HepG2 (cell line): ENCODE data around the gene ARL2. TPM values are rescaled to one million over a fixed set of nuclear protein-coding genes. Genes with fewer than 3 reads are reported as not detected.

ENCODE experiments used
- ARNT ChIP-seq: fragments of 450-650 bp; IDR thresholded peaks from 2 replicates; pipeline ENCODE4 v1.6.1; 2017
- CREM ChIP-seq, 2 experiments: sonication (generic) in 1 of 2; formaldehyde crosslinking in 1 of 2; IDR thresholded peaks; 2 replicates each; pipeline versions ENCODE4 v1.4.0 to v1.6.1; 2016 to 2020; ENCODE audit warnings: antibody characterized with exemption in 1 of 2, mild to moderate bottlenecking in 1 of 2, missing genetic modification reagents in 1 of 2
- DNMT3B ChIP-seq: conservative IDR thresholded peaks from 2 replicates; pipeline ENCODE4 v1.6.1; 2016; ENCODE audit warnings: missing biosample characterization, control low read depth
- HNF4G ChIP-seq, 2 experiments: sonication (generic) in 1 of 2; formaldehyde crosslinking in 1 of 2; IDR thresholded peaks; 2 replicates each; pipeline versions ENCODE4 v1.4.0 to v1.6.1; 2011 to 2020; ENCODE audit warnings: borderline replicate concordance in 2 of 2, low read depth in 2 of 2, mild to moderate bottlenecking in 2 of 2, low read length in 1 of 2, missing genetic modification reagents in 1 of 2, moderate library complexity in 1 of 2
- JUN ChIP-seq: sonication (generic); formaldehyde crosslinking; IDR thresholded peaks from 2 replicates; pipeline ENCODE4 v1.4.0; 2020; ENCODE audit warnings: mild to moderate bottlenecking, missing genetic modification reagents
- MED8 ChIP-seq: sonication (generic); formaldehyde crosslinking; IDR thresholded peaks from 2 replicates; pipeline ENCODE4 v1.8.1; 2023; ENCODE audit warnings: mild to moderate bottlenecking, missing genetic modification reagents; ENCODE audit not compliant: insufficient replicate concordance
- MIXL1 ChIP-seq: IDR thresholded peaks from 2 replicates; pipeline ENCODE4 v1.6.1; 2016
- STAG1 ChIP-seq: sonication (generic); formaldehyde crosslinking; IDR thresholded peaks from 2 replicates; pipeline ENCODE4 v1.4.0; 2020; ENCODE audit warnings: missing genetic modification reagents
- TAF1 ChIP-seq: sonication (generic); formaldehyde crosslinking; IDR thresholded peaks from 2 replicates; pipeline ENCODE4 v1.4.0; 2020; ENCODE audit warnings: missing genetic modification reagents
- TP53 ChIP-seq: sonication (generic); formaldehyde crosslinking; conservative IDR thresholded peaks from 2 replicates; pipeline ENCODE4 v1.4.0; 2020; ENCODE audit warnings: missing genetic modification reagents
- YEATS2 ChIP-seq: sonication (generic); formaldehyde crosslinking; IDR thresholded peaks from 2 replicates; pipeline ENCODE4 v1.4.0; 2020; ENCODE audit warnings: missing genetic modification reagents, borderline replicate concordance
- ZBTB3 ChIP-seq: sonication (generic); formaldehyde crosslinking; IDR thresholded peaks from 2 replicates; pipeline ENCODE4 v1.4.0; 2020; ENCODE audit warnings: low read depth, mild to moderate bottlenecking, moderate library complexity, missing genetic modification reagents, borderline replicate concordance
- ZNF232 ChIP-seq: sonication (generic); formaldehyde crosslinking; IDR thresholded peaks from 2 replicates; pipeline ENCODE4 v1.4.0; 2020; ENCODE audit warnings: missing genetic modification reagents, borderline replicate concordance
- ZNF263 ChIP-seq: sonication (generic); formaldehyde crosslinking; IDR thresholded peaks from 2 replicates; pipeline ENCODE4 v1.4.0; 2020; ENCODE audit warnings: missing genetic modification reagents
- ZNF331 ChIP-seq: sonication (generic); formaldehyde crosslinking; IDR thresholded peaks from 2 replicates; pipeline ENCODE4 v1.4.0; 2020; ENCODE audit warnings: missing genetic modification reagents
- ZNF556 ChIP-seq: sonication (generic); formaldehyde crosslinking; IDR thresholded peaks from 2 replicates; pipeline ENCODE4 v1.4.0; 2020; ENCODE audit warnings: mild to moderate bottlenecking, missing genetic modification reagents, borderline replicate concordance
- ZNF607 ChIP-seq: sonication (generic); formaldehyde crosslinking; IDR thresholded peaks from 2 replicates; pipeline ENCODE4 v1.5.1; 2020; ENCODE audit warnings: missing genetic modification reagents, mild to moderate bottlenecking, borderline replicate concordance
- ZNF703 ChIP-seq: sonication (generic); formaldehyde crosslinking; IDR thresholded peaks from 2 replicates; pipeline ENCODE4 v1.5.1; 2020; ENCODE audit warnings: missing genetic modification reagents, mild to moderate bottlenecking, moderate library complexity, borderline replicate concordance
- ZNF792 ChIP-seq: IDR thresholded peaks from 2 replicates; pipeline ENCODE4 v1.6.1; 2016
- polyA plus RNA-seq, 8 experiments: library from polyadenylated mRNA; depleted of rRNA in 3 of 8; stranded (reverse) in 7 of 8; unstranded in 1 of 8; fragments of >200 nt; fragmentation: Illumina TruSeq in 4 of 8; extraction: Trizol in 4 of 8; gene quantifications; 2 replicates each; pipeline versions ENCODE4 v1.2.1 to v1.2.3, GENCODE V29; 2011 to 2016; ENCODE audit warnings: low read depth in 4 of 8, missing spikeins in 1 of 8, mixed read lengths in 1 of 8; ENCODE audit not compliant: insufficient read depth in 1 of 8
- total RNA-seq, 5 experiments: library from RNA; depleted of rRNA; stranded (reverse); fragments of >200 nt; fragmentation: Illumina TruSeq; extraction: Trizol; gene quantifications; 2 replicates each; pipeline ENCODE4 v1.2.3, GENCODE V29; 2016; ENCODE audit warnings: low read depth in 1 of 5
- TF ChIP-seq, protein P1 (sequence below): sonication (generic); formaldehyde crosslinking; IDR thresholded peaks from 2 replicates; pipeline ENCODE4 v1.5.1; 2020; ENCODE audit warnings: mild to moderate bottlenecking, missing genetic modification reagents
- TF ChIP-seq, protein P2 (sequence below): IDR thresholded peaks from 2 replicates; pipeline ENCODE4 v1.6.1; 2016; ENCODE audit warnings: low read depth, borderline replicate concordance
- TF ChIP-seq, protein P3 (sequence below): sonication (generic); formaldehyde crosslinking; IDR thresholded peaks from 2 replicates; pipeline ENCODE4 v1.5.1; 2020; ENCODE audit warnings: mild to moderate bottlenecking, missing genetic modification reagents, borderline replicate concordance
- TF ChIP-seq, protein P4 (sequence below): sonication (generic); IDR thresholded peaks from 2 replicates; pipeline ENCODE4 v1.6.1; 2016; ENCODE audit warnings: low read depth, borderline replicate concordance

Gene ARL2
- total and polyA plus RNA-seq, 2 of the 13 experiments (the other 11 are each of a cell fraction or from before 2014, with no cell fraction given): 82.9 to 84.4 TPM

DNA sequence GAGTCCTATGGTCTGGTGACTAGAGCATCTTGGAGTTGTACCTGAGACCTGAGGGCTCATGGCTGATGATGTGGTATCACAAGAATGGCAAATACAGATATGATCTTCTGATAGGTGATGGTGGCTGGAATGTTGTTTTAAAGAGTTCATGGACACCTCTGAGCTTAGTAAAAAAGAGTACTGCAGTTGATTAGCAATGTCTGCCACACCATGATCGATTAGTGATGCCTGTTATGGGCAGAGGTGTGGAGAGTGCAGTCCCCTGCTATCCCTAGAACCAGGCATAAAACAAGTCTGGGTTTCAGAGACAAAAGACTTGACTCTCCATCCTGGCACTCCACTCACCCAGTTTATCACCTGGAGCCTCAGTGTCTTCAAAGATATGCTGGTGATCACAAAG is 15.8 kb upstream of the ARL2 start (continued):
- no peak for TF ChIP-seq ARNT
- TF ChIP-seq HNF4G (IDR thresholded peaks at IDR 0.05; ENCODE audit: borderline replicate concordance, low read depth, low read length): no peak
- TF ChIP-seq HNF4G (CRISPR knock-in tag; IDR thresholded peaks at IDR 0.05; ENCODE audit: borderline replicate concordance, low read depth): no peak
- no peak for TF ChIP-seq ZBTB3
- TF ChIP-seq, protein P1, sequence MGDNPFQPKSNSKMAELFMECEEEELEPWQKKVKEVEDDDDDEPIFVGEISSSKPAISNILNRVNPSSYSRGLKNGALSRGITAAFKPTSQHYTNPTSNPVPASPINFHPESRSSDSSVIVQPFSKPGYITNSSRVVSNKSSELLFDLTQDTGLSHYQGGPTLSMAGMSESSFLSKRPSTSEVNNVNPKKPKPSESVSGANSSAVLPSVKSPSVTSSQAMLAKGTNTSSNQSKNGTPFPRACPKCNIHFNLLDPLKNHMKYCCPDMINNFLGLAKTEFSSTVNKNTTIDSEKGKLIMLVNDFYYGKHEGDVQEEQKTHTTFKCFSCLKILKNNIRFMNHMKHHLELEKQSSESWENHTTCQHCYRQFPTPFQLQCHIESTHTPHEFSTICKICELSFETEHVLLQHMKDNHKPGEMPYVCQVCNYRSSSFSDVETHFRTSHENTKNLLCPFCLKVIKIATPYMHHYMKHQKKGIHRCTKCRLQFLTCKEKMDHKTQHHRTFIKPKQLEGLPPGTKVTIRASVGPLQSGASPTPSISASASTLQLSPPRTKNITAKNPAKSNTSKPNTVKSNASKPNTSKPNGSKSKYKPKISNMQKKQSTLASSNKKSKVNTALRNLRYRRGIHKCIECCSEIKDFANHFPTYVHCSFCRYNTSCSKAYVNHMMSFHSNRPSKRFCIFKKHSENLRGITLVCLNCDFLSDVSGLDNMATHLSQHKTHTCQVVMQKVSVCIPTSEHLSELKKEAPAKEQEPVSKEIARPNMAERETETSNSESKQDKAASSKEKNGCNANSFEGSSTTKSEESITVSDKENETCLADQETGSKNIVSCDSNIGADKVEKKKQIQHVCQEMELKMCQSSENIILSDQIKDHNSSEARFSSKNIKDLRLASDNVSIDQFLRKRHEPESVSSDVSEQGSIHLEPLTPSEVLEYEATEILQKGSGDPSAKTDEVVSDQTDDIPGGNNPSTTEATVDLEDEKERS (CRISPR knock-in tag): no peak
- TF ChIP-seq, protein P2, sequence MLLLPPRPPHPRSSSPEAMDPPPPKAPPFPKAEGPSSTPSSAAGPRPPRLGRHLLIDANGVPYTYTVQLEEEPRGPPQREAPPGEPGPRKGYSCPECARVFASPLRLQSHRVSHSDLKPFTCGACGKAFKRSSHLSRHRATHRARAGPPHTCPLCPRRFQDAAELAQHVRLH (CRISPR knock-in tag): no peak
- TF ChIP-seq MED8: no peak
- no peak for TF ChIP-seq CREM (IDR thresholded peaks at IDR 0.05)
- no peak for TF ChIP-seq CREM (CRISPR knock-in tag; IDR thresholded peaks at IDR 0.05)
- no peak for TF ChIP-seq STAG1
- peak; percentile 79 for TF ChIP-seq MIXL1 (CRISPR knock-in tag)
- TF ChIP-seq, protein P3, sequence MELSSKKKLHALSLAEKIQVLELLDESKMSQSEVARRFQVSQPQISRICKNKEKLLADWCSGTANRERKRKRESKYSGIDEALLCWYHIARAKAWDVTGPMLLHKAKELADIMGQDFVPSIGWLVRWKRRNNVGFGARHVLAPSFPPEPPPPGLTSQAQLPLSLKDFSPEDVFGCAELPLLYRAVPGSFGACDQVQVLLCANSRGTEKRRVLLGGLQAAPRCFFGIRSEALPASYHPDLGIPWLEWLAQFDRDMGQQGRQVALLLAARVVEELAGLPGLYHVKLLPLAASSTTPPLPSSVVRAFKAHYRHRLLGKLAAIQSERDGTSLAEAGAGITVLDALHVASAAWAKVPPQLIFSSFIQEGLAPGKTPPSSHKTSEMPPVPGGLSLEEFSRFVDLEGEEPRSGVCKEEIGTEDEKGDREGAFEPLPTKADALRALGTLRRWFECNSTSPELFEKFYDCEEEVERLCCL (CRISPR knock-in tag): no peak
- TF ChIP-seq ZNF331 (CRISPR knock-in tag): 0 out of 2 replicates have a peak, but pooled peaks have one; percentile 43
- no peak for TF ChIP-seq DNMT3B (CRISPR knock-in tag)
- TF ChIP-seq JUN (CRISPR knock-in tag): no peak; the same call in 1 of the 2 replicates
- TF ChIP-seq, protein P4, sequence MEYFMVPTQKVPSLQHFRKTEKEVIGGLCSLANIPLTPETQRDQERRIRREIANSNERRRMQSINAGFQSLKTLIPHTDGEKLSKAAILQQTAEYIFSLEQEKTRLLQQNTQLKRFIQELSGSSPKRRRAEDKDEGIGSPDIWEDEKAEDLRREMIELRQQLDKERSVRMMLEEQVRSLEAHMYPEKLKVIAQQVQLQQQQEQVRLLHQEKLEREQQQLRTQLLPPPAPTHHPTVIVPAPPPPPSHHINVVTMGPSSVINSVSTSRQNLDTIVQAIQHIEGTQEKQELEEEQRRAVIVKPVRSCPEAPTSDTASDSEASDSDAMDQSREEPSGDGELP: 0 out of 2 replicates have a peak, but pooled peaks have one; percentile 17
- no peak for TF ChIP-seq TP53 (CRISPR knock-in tag)
- TF ChIP-seq ZNF232 (CRISPR knock-in tag): no peak
- no peak for TF ChIP-seq ZNF607 (CRISPR knock-in tag)
- peak; percentile 46; the same call in 1 of the 2 replicates for TF ChIP-seq YEATS2 (CRISPR knock-in tag)
- TF ChIP-seq ZNF556 (CRISPR knock-in tag): 0 out of 2 replicates have a peak, but pooled peaks have one; percentile 25
- no peak for TF ChIP-seq ZNF792 (CRISPR knock-in tag)
- peak; percentile 62; the same call in 1 of the 2 replicates for TF ChIP-seq ZNF263 (CRISPR knock-in tag)
- TF ChIP-seq TAF1: no peak
- TF ChIP-seq ZNF703 (CRISPR knock-in tag): no peak
